ENCODE measurements around the gene SDK2.

Gene SDK2

GRCh38 chr17:73304971-73305812 lies 339.1 kb downstream of the SDK2 start:
- peak; percentile 72 for DNase-seq (ENCODE audit: low spot score)

- no peak for DNase-seq (ENCODE audit: low spot score)
These were observed 339.8 kb downstream of the SDK2 start for GRCh38 chr17:73304438-73304837.

- DNase-seq (ENCODE audit: low spot score): no peak
These were observed 342.1 kb downstream of the SDK2 start for GRCh38 chr17:73302189-73302588.

GRCh38 chr17:73301369-73301768 lies 342.9 kb downstream of the SDK2 start:
- DNase-seq (ENCODE audit: low spot score): no peak

GRCh38 chr17:73300392-73300791 lies 343.9 kb downstream of the SDK2 start:
- no peak for DNase-seq (ENCODE audit: low spot score)

- DNase-seq (ENCODE audit: low spot score): no peak
These were observed 346.0 kb downstream of the SDK2 start for GRCh38 chr17:73297934-73298861.

- peak; percentile 79 for DNase-seq (ENCODE audit: low spot score)
These were observed 350.7 kb downstream of the SDK2 start for GRCh38 chr17:73293480-73293911.

GRCh38 chr17:73293031-73293430 lies 351.2 kb downstream of the SDK2 start:
- no peak for DNase-seq (ENCODE audit: low spot score)

- DNase-seq (ENCODE audit: low spot score): peak; percentile 56
These were observed 352.2 kb downstream of the SDK2 start for GRCh38 chr17:73292031-73292531.

- peak; percentile 89 for DNase-seq (ENCODE audit: low spot score)
These were observed 352.9 kb downstream of the SDK2 start for GRCh38 chr17:73291260-73291801.

GRCh38 chr17:73290399-73291259 lies 353.6 kb downstream of the SDK2 start:
- no peak for DNase-seq (ENCODE audit: low spot score)

- DNase-seq (ENCODE audit: low spot score): no peak
These were observed 354.5 kb downstream of the SDK2 start for GRCh38 chr17:73289549-73290254.

- DNase-seq (ENCODE audit: low spot score): no peak
These were observed 355.5 kb downstream of the SDK2 start for GRCh38 chr17:73288534-73289302.

- DNase-seq (ENCODE audit: low spot score): no peak
These were observed 357.4 kb downstream of the SDK2 start for GRCh38 chr17:73286863-73287296.

GRCh38 chr17:73285916-73286862 lies 358.1 kb downstream of the SDK2 start:
- no peak for DNase-seq (ENCODE audit: low spot score)

- DNase-seq (ENCODE audit: low spot score): no peak
These were observed 358.7 kb downstream of the SDK2 start for GRCh38 chr17:73285603-73285908.

- no peak for DNase-seq (ENCODE audit: low spot score)
These were observed 359.2 kb downstream of the SDK2 start for GRCh38 chr17:73284906-73285602.

Measured in AG08396 (cell line).